HT1080 (cell line): ENCODE results near the gene PPP1R12A. TPM values are rescaled to one million over a fixed set of nuclear protein-coding genes. Genes with fewer than 3 reads are reported as not detected.
A peak's percentile ranks its signal among the peaks of the same experiment; 100 is the strongest.

Source experiments
- DNase-seq: peaks from one replicate; pipeline ENCODE4 v3.0.0-alpha.2; 2015; ENCODE audit warnings: low read depth
- total RNA-seq: library from RNA; depleted of rRNA; stranded (reverse); fragments of >200 nt; shearing (Covaris generic); gene quantifications from 2 replicates; pipeline ENCODE4 v1.2.3, GENCODE V29; 2014

Gene PPP1R12A
- total RNA-seq, 1 experiment from 2014 or later: 36.3 TPM

DNA sequence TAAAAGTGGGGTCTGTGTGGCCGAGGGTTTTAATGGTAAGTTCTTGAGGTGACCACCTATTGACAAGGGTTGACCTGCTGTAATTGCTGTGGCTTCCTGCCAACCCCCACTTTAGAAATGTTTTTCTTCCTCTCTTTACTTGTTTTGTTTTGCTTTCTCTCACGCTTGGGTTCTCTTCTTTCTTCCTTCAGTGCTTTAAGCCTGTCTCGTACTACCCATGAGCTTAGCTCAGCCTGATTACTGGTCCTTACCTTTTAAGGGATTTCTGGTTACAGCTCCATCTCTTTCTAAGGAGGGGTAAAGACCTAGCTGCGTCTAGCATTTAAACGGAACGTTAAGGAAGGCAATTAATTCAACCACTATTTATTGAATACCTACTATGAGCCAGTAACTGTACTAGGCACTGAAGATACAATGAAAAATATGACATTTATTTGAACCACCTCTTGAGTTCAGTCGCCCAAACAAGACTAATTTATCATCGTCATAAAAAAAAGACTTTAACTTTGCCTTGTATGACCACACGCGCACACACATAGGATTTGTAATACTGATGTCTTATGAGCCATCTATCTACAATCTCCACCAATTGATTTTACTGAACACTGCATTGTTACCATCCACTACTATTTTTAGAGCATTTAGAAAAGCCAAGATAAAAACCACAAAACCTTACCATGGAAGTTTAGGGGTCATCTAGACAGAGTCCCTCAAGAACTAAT, 888 bp upstream of the PPP1R12A start:
- no peak for DNase-seq

DNA sequence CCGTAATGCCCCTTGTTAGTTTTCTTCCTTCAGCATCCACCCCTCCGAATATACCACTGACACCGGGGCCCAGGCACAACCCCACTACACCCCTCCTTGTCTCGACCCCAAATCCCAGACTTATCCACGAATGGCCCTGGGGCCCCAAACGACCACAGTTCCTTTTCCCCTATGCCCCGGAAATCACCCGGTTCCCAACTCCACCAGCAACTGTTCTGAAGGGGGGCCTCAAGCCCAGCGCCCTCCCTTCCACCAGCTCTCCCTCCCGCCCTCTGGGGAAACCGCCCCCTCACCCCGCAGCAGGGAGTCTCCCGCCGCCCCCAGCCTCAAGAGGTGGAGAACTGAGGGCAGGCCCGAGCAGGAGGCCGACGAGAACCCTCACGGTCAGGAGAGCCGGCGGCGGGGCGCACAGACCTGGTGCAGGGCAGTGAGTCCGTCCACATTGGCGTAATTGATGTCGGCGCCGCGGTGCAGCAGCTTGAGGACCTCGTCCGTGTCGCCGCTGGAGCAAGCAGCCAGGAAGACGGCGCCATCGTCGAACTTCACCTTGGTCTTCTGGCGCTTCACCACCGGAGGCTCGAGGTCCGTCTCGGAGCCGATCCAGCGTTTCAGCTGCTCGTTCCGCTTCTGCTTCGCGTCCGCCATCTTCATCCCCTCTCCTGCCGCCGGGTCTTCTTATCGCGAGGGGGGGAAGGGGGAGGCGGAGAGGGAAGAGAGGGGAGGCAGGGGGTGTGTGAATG, 446 bp downstream of the PPP1R12A start:
- peak; percentile 42 for DNase-seq

DNA sequence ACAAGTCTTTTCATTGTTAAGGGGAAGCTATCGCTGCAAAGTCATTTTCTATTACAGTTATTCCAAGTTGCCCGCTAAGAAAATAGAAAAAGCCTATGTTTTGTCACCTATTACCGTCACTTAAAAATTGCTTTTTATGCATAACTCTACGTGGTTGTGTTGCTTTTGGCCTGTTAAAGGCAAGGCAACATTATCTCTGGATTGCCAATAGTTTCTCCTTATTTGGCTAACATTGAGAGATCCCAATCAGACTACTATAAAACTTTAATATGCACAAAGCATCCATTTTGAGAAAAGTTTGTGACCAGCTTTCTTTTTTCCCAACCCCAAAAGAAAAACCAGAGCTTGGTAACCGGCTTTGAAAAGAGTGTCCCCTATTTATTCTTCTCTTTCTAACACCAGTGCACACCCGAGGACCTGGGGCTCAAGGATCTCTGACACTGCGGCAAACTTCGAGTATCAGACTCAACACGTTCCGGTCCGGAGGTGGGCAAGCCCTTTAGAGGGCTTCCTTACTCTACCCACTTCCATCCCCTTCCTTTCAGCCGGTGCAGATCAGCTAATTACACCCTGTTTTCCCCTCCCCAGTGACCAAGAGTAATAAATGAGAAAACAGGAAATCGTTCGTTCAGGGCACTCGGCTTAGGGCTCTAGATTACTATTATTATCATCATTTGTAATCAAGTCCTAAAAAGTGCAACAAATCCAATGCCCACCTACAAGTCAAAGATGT, 1.2 kb downstream of the PPP1R12A start:
- DNase-seq: peak; percentile 23

DNA sequence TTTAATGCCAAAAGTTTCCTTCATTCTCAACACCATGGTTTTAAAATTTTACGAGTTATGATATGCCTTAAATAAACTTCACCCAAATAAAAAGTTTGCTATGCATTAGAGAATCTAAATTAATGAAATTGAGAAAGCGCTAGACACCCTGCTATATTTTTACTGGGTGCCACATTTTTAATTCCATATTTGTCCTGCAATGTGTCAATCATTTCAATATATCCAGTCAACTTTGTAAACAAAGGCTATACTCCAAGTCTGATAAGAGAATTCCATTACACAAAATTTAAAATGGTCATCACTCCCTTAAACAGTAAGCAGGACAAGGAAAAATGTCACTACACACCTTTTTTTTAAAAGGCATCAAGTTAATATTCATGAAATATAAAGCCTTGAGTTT, 1.9 kb downstream of the PPP1R12A start:
- DNase-seq: no peak

DNA sequence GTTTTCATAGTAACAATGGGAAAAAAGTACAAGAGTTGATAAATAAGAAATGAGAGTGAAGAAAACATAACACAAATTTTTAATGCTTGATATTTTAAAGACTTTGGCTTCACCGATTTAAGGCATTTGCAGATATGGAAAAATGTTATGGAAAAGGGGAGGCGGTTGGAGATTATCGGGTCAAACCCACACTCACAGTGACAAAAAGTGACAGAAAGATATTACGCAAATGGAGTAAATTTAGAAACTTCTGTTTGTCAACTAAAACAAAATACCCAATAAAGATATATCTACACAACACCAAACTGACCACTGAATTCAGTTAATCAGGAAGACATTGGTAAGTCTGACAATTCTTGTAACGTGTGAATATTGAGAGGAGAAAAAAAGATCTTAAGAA, 2.5 kb downstream of the PPP1R12A start:
- DNase-seq: no peak

DNA sequence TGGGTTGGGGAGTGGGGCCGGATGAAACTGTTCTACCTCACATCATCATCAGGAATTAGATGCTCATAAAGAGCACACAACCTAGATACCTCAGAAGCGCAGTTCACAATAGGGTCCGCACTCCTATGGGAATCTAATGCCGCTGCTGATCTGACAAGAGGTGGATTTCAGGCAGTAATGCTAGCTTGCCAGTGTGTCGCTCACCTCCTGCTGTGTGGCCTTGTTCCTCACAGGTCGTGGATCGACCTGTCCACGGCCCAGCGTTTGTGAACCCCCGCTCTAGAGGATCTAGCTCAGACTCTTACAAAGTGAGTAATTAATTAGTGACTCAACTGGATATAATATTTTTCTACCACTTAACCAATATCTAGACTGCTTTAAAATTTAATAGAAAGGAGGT, 5.8 kb downstream of the PPP1R12A start:
- DNase-seq: no peak

DNA sequence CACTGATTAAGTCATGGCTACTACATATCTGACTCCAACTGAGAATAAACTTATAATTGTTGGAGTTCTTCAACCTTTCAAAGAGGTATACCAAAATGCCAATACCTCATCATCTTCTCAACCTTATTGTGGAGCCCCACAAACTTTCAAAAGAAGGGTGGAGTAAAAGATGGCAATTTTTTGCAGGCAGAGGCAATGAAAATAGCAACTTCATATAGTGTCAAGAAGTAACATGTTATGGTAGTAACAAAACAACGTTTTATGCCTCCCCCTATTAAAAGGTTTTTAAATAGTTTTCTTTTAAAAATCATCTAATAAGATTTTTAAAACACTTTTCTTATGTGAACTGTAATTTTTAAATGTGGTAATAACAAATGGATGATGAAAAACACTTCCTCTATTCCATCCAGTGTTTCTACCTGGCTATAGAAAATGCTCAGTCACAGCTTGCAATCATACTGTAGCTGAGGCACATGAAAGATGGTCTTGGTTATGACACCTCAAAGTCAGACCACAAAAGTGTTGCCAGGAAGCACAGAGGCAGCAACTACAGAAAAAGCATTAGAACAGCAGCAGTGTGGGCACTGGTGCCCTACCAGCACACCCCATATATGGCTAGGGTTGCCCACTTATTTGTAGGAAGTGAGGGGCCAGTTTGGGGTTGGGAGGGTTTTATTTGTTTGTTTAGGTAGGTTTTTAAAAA, 7.0 kb downstream of the PPP1R12A start:
- no peak for DNase-seq

DNA sequence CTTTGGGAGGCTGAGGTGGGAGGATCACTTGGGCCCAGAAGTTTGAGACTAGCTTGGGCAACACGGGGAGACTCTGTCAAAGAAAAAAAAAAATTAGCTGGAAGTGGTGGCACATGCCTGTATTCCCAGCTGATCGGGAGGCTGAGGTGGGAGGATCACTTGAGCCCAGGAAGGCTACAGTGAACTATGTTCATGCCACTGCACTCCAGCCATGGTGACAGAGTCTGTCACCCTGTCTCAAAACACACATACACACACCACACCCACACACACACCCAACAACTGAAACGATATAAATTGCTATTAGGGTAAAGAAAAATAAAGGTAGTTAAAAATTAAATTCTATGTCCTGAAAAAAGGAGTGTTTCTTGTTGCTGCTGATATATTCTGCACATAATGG, 7.9 kb downstream of the PPP1R12A start:
- DNase-seq: no peak

DNA sequence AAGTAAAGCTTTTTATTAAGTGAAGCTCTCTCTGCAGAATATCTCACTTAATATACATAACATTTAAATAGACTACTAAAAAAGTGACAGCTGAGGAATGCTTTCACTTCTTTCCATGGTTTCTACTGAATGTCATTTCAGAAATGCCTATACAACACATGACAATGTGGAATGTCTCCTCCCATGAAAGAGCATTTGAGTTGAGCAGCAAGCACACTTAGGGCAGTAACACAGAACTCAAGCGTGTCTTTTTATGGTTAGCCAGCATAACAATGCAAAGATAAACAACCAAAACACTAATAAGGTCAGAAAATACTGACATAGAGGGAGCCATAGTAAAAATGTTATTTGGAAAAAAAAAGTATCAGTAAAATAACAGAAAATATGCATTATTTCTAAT, 9.4 kb downstream of the PPP1R12A start:
- DNase-seq: no peak

DNA sequence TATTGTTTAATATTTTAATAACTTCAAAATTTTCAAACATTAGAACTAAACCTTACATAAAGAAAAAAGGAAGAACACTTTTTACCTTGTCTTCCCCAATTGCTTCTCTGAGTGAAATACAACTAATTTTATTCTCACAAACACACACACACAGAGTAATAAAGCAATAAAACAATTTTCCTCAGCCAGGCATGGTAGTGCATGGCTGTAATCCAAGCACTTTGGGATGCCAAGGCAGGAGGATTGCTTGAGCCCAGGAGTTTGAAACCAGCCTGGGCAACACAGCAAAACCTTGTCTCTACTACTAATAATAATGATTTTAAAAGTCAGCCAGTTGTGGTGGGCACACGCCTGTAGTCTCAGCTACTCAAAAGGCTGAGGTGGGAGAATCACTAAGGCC, 13.1 kb downstream of the PPP1R12A start:
- no peak for DNase-seq

DNA sequence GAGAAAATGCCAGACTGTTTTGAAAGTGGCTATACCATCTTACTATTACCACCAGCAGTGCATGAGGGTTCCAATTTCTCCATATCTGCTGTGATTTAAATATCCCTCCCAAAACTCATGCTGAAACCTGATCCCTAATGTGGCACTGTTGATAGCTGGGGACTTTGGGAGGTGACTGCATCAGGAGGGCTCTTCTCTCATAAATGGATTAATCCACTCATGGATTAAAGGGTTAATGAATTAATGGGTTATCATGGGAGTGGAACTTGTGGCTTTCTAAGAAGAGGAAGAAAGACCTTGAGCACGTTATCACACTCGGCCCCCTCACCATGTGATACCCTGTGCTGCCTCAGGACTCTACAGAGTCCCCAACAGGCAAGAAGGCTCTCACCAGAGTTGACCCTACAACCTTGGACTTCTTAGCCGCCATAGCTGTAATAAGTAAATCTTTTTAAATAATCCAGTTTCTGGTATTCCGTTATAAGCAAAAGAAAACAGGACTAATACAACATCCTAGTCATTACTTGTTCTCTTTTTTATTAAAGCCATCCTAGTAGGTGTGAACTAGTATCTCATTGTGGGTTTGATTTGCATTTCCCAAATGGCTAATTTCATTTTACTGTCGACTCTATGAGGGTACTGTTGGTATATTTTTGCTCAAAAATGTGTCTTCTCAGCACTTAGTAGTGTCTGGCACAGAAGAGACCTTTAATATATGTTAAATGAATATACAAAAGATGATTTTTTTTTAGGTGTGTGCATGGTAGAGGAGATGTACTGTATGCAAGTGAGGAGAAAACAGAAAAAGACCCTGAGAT, 14.3 kb downstream of the PPP1R12A start:
- DNase-seq: no peak

DNA sequence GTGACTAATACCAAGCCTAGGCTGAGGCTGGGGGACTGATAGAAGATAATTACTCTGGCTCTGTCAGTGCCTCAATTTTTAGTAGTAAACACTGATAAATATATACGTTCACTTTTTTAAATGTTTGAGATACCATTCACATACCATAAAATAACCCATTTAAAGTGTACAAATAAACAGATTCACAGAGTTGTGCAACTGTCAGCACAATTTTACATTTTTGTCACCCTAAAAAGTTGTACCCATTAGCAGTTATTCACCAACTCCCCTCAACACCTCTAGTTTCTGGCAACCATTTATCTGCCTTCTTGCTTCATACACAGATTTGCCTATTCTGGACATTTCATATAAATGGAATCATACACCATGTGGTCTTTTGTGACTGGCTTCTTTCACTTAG, 15.1 kb downstream of the PPP1R12A start:
- DNase-seq: no peak

DNA sequence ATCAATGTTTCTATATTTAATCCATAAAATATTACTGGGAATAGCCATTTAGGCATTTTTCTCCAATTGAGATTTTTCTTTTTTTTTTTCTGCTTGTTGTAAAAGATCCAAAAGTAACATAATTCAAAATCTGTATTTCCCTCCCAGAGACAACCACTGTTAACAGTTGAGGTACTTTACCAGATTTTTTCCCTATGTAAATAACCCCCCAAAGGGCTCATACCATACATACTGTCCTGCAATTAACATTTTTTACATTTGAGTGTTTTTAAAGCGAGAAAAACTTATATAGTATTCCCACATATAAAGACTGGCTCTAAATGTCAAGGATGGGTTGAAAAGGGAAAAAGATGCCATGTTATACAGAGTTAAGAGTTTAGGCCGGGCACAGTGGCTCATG, 18.1 kb downstream of the PPP1R12A start:
- DNase-seq: no peak

DNA sequence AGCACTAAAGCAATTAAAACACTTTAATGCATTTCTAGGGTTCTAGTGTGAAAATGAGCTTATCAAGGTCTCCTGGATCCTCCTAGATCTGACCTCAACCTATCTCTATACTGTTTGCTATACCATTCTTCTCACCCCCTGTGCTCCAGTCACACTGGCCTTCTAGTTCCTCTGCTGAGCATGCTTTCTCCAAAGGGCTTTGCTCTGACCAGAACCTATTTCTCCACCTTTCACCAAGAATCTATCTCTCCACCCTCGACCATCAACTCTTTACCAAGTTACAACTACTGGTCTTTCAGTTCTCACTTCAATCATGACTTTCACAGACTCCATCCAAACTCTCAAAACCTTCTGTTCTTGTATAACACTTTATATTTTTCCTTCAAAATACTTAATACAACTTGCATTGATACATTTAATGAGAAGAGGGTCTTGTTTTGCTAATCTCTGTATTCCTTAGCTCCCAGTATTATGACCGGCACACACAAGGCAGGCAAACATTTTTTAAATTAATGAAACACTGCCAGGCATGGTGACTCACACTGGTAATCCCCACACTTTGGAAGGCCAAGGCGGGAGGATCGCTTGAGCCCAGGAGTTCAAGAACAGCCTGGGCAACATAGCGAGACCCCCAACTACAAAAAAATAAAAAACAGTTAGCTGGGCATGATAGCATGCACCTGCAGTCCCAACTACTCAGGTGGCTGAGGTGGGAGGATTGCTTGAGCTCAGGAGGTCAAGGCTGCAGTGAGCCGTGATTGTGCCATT, 22.8 kb downstream of the PPP1R12A start:
- peak; percentile 50 for DNase-seq

DNA sequence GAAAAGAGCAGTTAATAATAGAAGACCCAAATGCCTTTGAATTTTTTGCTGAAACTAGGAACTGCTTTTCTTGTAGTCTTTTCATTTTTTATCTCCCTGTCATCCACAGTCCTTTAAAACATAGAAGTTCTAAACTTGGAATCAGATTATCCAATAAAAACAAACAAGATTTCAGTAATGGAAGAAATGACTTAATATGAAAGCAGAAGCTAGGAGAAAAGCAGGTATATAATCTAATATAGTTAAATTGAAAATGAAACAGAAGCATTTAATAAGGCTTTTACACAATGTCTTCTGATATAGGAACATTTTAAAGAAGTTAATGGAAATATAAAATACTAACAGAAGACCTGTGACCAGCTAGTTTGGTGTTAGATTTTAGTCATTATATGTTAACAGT, 26.5 kb downstream of the PPP1R12A start:
- DNase-seq: no peak

DNA sequence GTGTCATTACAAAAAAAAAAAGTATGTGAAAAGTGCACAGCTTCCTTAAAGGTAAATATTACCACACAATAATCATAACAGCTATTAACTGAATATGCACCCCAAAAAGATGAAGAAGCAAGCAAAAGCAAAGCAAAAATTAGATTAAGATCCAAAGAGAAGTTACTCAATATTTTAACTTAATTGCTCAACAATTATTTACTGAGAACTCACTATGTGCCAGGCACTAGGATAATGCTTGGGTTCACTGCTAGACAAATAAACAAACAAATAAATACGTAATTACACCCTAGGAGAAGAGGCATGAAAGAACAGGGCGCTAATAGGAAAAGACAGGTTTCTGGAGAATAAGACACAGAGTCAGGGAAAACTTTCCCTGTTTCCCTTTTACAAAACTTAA, 33.4 kb downstream of the PPP1R12A start:
- no peak for DNase-seq

DNA sequence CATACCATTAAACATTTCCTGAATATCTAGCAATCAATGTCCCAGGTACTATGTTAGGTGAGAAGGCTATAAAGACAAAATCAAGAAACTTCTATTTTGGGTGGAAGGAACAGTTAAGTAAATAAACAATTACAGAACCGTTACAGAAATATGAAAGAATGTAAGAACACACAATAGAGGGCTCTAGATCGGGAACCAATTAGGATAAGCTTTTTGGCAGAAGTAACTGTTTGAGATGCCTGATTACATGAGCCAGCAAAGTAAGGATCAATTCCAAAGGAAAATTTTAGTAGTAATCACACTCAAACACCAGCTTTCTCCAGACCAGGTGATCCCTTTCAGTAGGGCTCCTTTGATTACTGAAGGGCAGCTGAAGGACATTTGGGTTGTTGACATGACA, 33.9 kb downstream of the PPP1R12A start:
- DNase-seq: no peak

DNA sequence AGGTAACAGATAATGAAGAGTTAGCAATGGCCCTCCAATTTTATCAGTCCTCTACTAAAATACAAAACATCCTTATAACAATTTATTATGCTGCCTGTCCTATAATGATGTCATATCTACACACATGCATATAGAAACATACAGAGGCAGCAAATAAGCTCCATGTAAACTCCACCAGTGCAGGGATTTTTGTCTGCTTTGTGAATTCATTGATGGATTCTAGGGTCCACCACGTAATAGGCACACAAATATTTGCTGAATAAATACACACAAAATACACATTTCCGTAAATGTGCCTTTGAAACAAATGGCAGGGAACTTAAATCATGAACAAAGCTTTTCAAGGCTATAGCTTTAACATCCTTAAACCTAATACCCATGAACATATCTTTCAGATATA, 34.7 kb downstream of the PPP1R12A start:
- DNase-seq: no peak

DNA sequence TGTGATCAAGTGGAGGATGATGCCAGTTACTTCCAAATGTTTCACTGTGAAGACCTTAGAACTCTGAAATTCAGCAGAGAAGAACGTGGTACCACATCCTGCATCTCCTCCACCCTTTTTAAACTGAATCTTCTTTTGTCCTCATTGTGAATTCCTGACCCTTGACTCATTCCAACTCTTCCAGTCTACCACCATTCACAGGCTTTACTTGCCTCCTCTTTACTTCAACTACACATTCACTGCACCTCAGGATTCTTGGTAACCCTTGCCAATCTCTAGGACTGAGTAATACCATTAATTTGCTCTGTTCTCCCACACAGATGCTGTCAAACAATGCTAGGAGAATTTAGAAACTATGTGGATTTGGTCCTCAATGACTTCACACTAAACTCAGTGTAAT, 37.3 kb downstream of the PPP1R12A start:
- DNase-seq: peak; percentile 100

DNA sequence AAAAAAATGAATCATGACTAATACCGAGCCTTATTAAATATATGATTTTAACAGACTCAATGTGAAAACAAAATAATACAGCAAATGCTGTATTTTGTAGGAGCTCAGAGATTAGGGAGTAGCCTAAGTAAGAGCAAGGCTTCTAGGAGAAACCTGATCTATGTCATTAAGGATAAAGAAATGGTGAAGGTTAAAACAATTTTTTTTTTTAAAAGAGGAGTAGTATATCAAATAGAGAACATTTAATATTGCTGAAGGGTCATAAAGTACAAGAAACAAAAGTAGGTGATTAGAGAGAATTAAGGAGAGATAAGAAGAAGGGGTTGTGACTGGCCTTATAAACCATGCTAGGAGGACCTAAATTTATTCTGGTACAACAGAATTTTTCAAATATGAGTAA, 39.1 kb downstream of the PPP1R12A start:
- DNase-seq: no peak
